Mononuclear cell (primary cell): ENCODE results near the gene TIMP3. TPM values are rescaled to one million over a fixed set of nuclear protein-coding genes. Genes with fewer than 3 reads are reported as not detected.
"Not testable (repeated sequence)": the region's sequence is repeated elsewhere in the genome, so short reads cannot be mapped to it uniquely, and the experiment has no call there.

Experiments
- H3K27me3 ChIP-seq: 2 replicates; pipeline ENCODE4 v1.6.0; 2011; ENCODE audit warnings: low read length, control low read depth; ENCODE audit not compliant: insufficient read depth
- H3K4me1 ChIP-seq: 2 replicates; pipeline ENCODE4 v1.5.1; 2011; ENCODE audit warnings: mild to moderate bottlenecking, low read length, control low read depth; ENCODE audit not compliant: insufficient read depth
- H3K4me3 ChIP-seq: 2 replicates; pipeline ENCODE4 v1.5.1; 2011; ENCODE audit warnings: mild to moderate bottlenecking, low read length, moderate library complexity
- H3K9me3 ChIP-seq: 2 replicates; pipeline ENCODE4 v1.5.1; 2011; ENCODE audit warnings: low read depth, mild to moderate bottlenecking, control low read depth, low read length
- total RNA-seq: library from RNA; depleted of rRNA; stranded (reverse); fragments of >200 nt; gene quantifications from one replicate; pipeline ENCODE4 v1.2.3, GENCODE V29; 2012

The TIMP3 gene
- total RNA-seq, 1 donor, result 0.21 TPM

GRCh38 chr22:32862936-32863661, 61.6 kb downstream of the TIMP3 start:
- no peak overlapping the region for H3K4me3 ChIP-seq
- H3K27me3 ChIP-seq, result no peaks in the 10 kb centered on the region
- H3K9me3 ChIP-seq, result no peaks in the 10 kb centered on the region
- no peaks in the 10 kb centered on the region for H3K4me1 ChIP-seq

DNA sequence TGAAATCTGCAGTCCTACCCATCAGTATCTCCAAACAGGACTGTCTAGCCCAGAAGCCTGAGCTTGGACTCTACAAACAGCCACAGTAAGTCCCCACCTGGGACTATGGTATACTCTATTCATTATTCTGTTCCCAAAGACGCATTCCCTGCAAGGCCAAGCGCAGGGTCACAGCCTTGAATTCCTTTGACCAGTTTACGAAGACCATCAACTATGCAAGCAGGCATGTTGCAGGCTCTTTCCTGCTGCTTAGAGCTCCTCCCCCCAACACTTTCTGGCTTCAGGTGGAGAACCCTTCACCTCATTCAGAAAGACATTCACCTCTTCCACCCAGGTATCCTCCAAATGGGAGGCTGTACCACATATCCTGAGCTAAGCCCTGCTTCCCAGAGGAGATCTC, 62.5 kb downstream of the TIMP3 start:
- no peaks in the 10 kb centered on the region for H3K9me3 ChIP-seq
- no peak overlapping the region for H3K4me3 ChIP-seq
- no peaks in the 10 kb centered on the region for H3K4me1 ChIP-seq
- H3K27me3 ChIP-seq, result no peaks in the 10 kb centered on the region

- Histone ChIP-seq H3K9me3 (no peaks in the 10 kb centered on the region), H3K27me3 (no peaks in the 10 kb centered on the region), H3K4me3 (no peak overlapping the region), H3K4me1 (no peaks in the 10 kb centered on the region)
Observed at GRCh38 chr22:32864596-32864995, 63.1 kb downstream of the TIMP3 start.

DNA sequence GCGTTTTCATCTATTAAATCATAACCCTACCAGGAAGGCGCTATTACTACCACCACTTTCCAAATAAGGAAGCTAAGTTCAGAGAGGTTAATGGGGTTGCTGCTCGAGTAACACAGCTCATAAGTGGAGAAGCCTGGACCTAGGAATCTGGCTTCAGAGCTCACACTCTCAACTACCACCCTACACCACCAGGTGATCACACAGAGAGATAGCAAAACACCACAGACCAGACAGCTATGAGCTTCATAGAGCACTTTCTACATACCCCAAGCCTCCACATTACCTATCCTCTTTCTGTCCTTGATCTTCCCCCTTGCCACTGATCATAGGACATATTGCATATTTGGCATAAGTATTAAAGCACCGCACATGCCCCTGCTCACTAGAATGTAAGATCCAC, 65.4 kb downstream of the TIMP3 start:
- H3K4me3 ChIP-seq, result no peak overlapping the region
- H3K4me1 ChIP-seq, result no peaks in the 10 kb centered on the region
- H3K27me3 ChIP-seq, result no peaks in the 10 kb centered on the region
- H3K9me3 ChIP-seq, result no peaks in the 10 kb centered on the region

GRCh38 chr22:32868946-32869345, 67.4 kb downstream of the TIMP3 start:
- Histone ChIP-seq H3K9me3 (no peaks in the 10 kb centered on the region), H3K4me3 (no peak overlapping the region), H3K4me1 (no peaks in the 10 kb centered on the region), H3K27me3 (no peaks in the 10 kb centered on the region)

DNA sequence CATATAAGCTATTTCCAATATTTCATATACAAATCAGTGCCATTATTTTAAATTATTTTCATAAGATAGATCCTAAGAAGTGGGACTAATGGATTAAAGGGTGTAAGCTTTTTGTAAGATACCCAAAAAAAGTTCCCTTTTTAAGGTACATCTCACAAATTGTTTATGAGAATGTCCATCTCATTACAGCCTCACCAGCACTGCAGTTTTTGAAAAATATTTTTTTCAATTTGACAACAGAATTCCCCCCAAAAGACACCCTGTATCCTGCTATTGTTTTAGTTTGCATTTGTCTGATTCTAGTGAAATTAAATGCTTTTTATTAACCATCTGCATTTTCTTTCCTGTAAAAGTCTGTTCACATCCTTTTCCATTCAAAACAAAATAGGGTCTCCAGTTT, 69.0 kb downstream of the TIMP3 start:
- Histone ChIP-seq H3K27me3 (no peaks in the 10 kb centered on the region), H3K4me1 (no peaks in the 10 kb centered on the region), H3K9me3 (no peaks in the 10 kb centered on the region), H3K4me3 (no peak overlapping the region)

DNA sequence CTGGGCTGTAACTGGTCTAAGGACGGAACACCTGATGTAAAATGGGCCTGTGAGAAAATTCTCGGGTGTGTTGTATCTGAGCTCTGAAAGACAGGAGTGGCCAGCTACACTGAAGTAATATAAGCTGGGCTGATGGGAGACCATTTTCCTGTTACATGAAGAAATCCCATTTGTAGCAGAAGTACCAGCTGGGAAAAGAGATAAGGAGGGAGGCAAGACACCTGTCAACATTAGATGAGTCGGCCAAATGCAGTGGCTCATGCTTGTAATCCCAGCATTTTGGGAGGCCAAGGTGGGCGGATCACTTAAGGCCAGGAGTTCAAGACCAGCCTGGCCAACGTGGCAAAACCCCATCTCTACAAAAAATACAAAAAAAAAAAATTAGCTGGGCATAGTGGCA, 72.1 kb downstream of the TIMP3 start:
- H3K4me3 ChIP-seq, H3K27me3 ChIP-seq, H3K9me3 ChIP-seq, H3K4me1 ChIP-seq: not testable (repeated sequence)

- H3K4me3 ChIP-seq, result no peak overlapping the region
- H3K4me1 ChIP-seq, result no peaks in the 10 kb centered on the region
- H3K9me3 ChIP-seq, result no peaks in the 10 kb centered on the region
- no peaks in the 10 kb centered on the region for H3K27me3 ChIP-seq
Observed at GRCh38 chr22:32874385-32874784, 72.9 kb downstream of the TIMP3 start.

DNA sequence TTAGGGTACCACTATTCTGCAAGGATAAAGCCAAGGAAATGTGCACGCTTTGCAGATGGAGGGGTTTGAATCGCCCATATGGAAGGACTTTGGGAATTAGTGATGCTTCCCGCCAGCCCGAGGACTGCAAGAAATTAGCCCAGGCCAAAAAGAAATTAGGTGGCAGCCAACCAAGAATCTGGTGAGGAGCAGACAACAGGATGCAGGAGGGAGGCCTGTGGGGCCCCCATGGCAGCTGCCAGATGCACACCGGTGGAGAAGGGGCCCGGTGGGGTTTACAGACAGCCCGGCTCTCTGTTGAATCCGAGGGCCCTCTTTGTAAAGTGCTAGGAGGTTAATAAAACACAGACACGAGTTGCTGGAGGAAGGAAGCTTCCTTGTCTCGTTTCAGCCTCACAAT, 73.5 kb downstream of the TIMP3 start:
- H3K4me1 ChIP-seq, result no peaks in the 10 kb centered on the region
- H3K4me3 ChIP-seq, result no peak overlapping the region
- H3K9me3 ChIP-seq, result no peaks in the 10 kb centered on the region
- no peaks in the 10 kb centered on the region for H3K27me3 ChIP-seq

DNA sequence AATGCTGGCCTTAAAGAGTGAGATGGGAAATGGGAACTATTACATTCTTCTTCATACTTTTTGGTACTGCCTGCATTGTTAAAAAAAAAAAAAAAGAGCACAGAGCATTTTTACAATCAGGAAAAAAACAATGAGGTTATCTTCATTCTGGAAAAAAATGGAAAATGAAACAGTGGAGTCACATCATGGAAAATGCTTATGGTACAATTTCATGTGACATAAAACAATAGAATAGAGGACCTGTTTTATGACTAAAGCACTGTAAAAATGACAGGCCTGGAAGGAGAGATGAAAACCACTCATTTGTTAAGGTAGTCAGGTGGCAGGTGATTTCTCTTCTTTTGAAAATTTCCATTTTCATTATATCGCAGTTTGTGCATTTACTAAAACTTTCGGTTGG, 75.0 kb downstream of the TIMP3 start:
- Histone ChIP-seq H3K4me1 (no peaks in the 10 kb centered on the region), H3K4me3 (no peak overlapping the region), H3K27me3 (no peaks in the 10 kb centered on the region), H3K9me3 (no peaks in the 10 kb centered on the region)

DNA sequence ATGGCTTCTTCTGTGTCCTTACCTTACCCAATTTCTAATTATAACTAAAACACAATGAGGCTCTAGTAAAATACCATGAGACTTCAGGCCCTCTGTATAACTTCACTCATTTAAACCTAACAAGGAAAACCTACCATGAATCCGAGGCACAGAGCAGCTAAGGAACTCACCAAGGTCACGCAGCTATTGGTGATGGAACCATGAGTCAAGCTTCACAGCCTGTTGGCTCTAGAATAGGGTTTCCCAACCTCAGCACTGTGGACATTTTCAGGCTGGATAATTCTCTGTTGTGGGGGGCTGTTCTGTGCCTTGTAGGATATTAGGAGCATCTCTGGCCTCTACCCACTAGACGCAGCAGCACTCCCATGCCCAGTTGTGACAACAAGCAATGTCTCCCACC, 75.7 kb downstream of the TIMP3 start:
- no peaks in the 10 kb centered on the region for H3K9me3 ChIP-seq
- no peaks in the 10 kb centered on the region for H3K27me3 ChIP-seq
- no peaks in the 10 kb centered on the region for H3K4me1 ChIP-seq
- no peak overlapping the region for H3K4me3 ChIP-seq

DNA sequence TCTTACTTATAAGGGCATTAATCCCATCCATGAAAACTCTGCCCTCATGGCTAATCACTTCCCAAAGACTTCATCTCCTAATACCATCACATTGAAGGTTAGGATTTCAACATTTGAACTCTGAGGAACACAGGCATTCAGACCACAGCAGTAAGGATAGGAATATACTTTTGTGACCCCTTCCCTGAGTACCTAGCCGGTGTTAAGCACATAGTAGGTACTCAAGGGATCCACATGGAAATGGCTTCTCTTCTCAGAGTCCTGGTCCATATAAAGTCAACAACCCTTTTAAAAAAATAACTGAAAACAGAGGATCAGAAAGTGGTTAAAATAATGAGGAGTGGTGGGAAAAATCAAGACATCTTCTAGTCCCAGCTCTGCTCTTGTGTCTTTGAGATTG, 78.0 kb downstream of the TIMP3 start:
- Histone ChIP-seq H3K4me3 (no peak overlapping the region), H3K9me3 (no peaks in the 10 kb centered on the region), H3K4me1 (no peaks in the 10 kb centered on the region), H3K27me3 (no peaks in the 10 kb centered on the region)

GRCh38 chr22:32880061-32880460, 78.6 kb downstream of the TIMP3 start:
- no peak overlapping the region for H3K4me3 ChIP-seq
- H3K4me1 ChIP-seq, result no peaks in the 10 kb centered on the region
- H3K27me3 ChIP-seq, result no peaks in the 10 kb centered on the region
- no peaks in the 10 kb centered on the region for H3K9me3 ChIP-seq

DNA sequence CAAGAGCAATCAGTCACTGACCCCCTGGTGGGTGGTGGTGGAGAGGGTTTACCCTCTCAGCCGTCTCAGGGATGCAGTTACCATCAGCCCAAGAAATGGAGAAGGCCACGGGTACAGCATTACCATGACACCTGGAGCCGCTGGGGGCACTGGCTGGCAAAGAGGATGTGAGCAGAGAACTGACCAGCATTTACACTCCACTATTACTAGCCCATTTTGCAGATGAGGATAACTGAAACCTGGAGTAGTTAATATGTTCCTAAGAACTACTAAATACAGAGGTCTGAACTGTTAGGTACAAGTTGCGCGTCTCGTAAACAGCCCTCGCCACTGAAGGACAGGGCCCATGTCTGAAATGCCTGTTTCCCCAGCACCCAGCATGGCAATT, 79.0 kb downstream of the TIMP3 start:
- H3K4me3 ChIP-seq, result no peak overlapping the region
- no peaks in the 10 kb centered on the region for H3K4me1 ChIP-seq
- no peaks in the 10 kb centered on the region for H3K9me3 ChIP-seq
- no peaks in the 10 kb centered on the region for H3K27me3 ChIP-seq

- no peaks in the 10 kb centered on the region for H3K4me1 ChIP-seq
- H3K27me3 ChIP-seq, result no peaks in the 10 kb centered on the region
- no peak overlapping the region for H3K4me3 ChIP-seq
- H3K9me3 ChIP-seq, result no peaks in the 10 kb centered on the region
Observed at GRCh38 chr22:32880893-32881596, 79.5 kb downstream of the TIMP3 start.

DNA sequence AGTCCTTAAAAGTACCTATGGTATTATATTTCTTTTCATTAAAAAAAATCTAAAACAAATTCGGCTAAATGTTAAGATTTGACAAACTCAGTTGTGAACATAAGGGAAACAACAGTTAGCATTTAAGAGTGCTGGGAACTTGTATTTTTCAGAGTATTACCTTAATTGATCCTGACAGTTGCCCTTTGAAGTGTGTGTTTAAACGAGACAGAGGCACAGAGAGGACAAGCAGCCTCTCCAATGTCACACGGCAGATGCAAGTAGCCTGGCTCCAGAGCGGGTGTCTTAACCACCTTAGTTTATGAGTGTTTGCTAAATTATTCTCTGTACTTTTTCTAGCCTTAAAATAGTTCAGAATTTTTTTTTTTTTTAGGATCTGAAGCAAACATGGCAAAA, 80.9 kb downstream of the TIMP3 start:
- Histone ChIP-seq H3K4me1 (no peaks in the 10 kb centered on the region), H3K9me3 (no peaks in the 10 kb centered on the region), H3K27me3 (no peaks in the 10 kb centered on the region), H3K4me3 (no peak overlapping the region)
